ENCODE data around the gene RNH1.

- TF ChIP-seq NFYB (CRISPR knock-in tag; conservative IDR thresholded peaks at IDR 0.05; ENCODE audit: low read depth) (no peak), CTCF (IDR thresholded peaks at IDR 0.05) (no peak), ZNF121 (CRISPR knock-in tag; IDR thresholded peaks at IDR 0.05) (no peak), ARID4B (CRISPR knock-in tag; IDR thresholded peaks at IDR 0.05; ENCODE audit: borderline replicate concordance) (no peak), TEAD4 (CRISPR knock-in tag; IDR thresholded peaks at IDR 0.05) (no peak), ZNF281 (CRISPR knock-in tag; IDR thresholded peaks at IDR 0.05) (no peak), ERG (CRISPR knock-in tag; IDR thresholded peaks at IDR 0.05) (no peak), NR1H2 (CRISPR knock-in tag; IDR thresholded peaks at IDR 0.05) (no peak), ZBTB21 (CRISPR knock-in tag; IDR thresholded peaks at IDR 0.05; ENCODE audit: borderline replicate concordance) (no peak), ATF3 (CRISPR knock-in tag; conservative IDR thresholded peaks at IDR 0.05) (no peak), ZNF317 (CRISPR knock-in tag; IDR thresholded peaks at IDR 0.05; ENCODE audit: borderline replicate concordance, low read depth) (no peak), ESRRA (CRISPR knock-in tag; IDR thresholded peaks at IDR 0.05; ENCODE audit: borderline replicate concordance) (no peak), NR2C2 (CRISPR knock-in tag; IDR thresholded peaks at IDR 0.05) (no peak), SMAD3 (CRISPR knock-in tag; IDR thresholded peaks at IDR 0.05; ENCODE audit: borderline replicate concordance) (no peak)
These were observed 18.1 kb downstream of the RNH1 start for GRCh38 chr11:488992-489391.
